CD4-positive, alpha-beta T cell treated with Interleukin-2 at 100 ng/mL for 4 hours (primary cell): Measurements from ENCODE around the gene CYBA.
A peak's percentile ranks its signal among the peaks of the same experiment; 100 is the strongest.

Experiments
- DNase-seq: peaks from one replicate; pipeline ENCODE4 v3.0.0-alpha.2; 2020; ENCODE audit warnings: low spot score

The CYBA gene

DNA sequence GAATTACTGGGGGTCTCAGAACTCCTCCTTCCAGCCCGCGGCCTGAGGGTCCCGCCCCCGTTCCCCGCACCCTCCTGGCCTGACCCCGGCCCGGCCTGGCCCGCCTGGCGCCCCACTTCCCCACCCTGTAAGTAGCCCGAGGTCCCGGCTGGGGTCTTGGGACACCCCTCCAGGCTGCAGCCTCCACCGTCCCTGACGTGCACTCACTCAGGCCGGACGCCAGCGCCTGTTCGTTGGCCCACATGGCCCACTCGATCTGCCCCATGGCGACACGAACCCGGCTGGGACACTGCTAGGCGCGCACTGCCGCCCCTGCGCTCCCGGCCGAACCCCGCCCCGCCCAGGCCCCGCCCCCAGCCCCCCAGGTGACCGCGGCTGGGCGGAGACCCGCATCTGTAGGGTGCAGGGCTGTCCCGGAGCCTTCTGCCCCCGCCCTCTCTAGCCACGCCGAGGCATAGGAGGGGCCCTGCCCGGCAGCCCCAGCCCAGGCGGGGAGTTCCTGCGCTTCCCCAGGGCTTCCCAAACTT lies at the start of gene CYBA:
CYBA (minus strand) TSS at position 305 of the 527 bp plus-strand sequence; CDS start at position 265, 40 bp downstream.
- peak; percentile 83 for DNase-seq

- no peak for DNase-seq
Measured at GRCh38 chr16:88700322-88700635, 49.4 kb upstream of the CYBA start.

DNA sequence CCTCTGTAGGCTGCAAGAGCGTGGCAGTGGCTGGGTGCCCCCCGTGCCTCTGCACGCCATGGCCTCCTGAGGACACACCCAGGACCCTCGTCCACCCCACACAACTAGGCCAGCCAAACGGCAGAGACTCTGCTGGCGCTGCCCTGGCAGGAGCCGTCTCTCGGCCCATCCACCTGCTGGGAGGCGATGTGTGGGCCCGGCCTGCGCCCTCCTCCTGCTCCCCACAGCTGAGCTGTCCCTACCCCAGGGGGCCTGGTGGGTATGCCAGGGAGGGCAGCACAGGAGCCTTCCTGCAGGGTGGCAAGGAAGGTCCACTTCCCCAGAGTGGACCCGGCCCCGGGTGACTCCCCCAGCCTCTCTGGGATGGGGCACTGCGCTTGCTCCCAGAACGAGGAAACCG lies 48.3 kb upstream of the CYBA start:
- no peak for DNase-seq

DNA sequence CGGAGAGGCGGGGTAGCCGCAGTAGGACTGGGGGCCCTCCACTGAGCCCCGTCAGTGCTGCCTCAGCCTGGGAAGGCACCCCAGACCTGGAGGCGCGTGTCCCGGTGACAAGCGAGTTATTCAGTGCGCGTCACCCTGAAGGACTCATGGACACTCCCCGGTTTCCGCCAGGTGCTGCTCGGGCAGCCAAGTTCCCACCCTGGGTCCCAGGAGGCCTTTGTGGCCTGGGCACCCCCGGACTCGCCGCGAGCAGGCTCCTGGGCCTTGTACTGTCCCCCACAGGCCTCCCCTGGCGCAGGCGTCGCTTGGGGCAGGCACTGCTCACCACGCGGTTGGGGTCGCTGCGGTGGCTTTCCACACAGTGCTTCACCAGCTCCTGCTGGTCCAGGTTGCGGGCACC lies 47.8 kb upstream of the CYBA start:
- DNase-seq = no peak

DNA sequence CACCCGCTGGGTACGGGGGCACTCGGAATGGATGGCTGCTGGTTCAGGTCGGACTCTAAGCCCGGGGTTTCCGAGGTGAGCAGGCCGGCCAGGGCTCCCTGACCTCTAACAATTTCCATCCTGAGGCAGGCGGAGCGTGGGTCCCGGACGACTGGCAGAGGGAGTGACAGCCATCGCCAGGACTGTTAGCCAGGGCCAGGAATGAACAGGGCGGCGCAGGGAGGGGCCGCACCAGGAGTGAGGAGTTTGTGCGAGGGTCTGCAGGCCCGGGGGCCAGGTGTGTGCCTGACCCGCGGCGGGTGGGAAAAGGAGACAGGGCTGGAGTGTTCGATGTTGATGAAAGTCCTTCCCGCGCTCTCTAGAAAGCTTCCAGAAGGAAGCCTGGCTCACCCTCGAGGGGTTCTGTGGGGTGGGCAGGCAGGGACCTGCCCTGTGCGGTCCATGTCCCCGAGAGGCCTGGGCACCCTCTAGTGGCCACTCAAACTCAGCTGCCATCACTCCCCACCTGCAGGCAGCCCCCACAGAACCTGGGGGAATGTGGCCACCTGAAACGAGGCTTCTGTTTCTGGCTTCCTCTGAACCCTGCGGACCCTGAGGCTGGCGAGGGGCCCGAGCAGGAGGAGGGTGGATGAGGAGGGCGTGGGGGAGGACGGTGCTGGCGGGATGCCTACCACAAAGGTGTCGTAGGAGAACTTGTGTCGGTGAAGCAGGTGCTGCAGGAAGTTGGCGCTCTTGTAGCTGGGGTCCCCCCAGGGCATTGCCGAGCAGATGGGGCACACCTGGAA lies 47.2 kb upstream of the CYBA start:
- DNase-seq = peak; percentile 25

DNA sequence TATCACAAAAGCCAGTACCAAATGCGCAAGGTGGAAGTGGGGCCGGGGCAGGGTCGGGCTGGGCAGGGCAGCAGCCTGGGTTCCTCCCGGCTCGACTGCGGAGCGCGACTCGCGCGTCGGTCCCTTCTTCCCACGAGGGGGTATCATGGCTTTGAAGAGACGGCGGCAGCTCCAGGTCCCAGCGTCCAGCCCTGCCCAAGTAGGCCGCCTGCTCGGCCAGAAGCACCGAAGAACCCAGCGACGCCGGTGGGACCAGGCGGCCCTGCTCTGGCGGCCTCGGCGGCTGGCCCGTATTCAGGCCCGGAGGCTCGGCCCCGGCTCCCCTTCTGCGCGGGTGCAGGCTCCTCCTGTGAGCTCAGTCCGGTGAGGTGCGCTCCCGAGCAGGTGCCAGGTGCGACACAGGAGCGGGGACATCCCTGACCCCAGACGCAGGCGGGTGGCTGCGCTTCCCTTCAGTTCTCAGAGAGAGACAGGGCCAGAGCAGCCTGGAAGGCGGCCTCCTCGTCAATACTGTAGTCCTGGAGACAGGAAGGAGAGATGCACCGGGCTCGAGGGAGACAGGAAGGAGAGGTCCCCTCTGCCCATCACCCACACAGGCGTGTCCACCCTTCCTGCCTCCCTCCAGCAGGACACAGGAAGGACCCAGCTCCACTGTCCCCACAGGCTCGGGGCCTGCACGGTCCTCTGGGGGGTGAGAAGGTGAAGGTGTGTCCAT lies 46.4 kb upstream of the CYBA start:
- no peak for DNase-seq

DNA sequence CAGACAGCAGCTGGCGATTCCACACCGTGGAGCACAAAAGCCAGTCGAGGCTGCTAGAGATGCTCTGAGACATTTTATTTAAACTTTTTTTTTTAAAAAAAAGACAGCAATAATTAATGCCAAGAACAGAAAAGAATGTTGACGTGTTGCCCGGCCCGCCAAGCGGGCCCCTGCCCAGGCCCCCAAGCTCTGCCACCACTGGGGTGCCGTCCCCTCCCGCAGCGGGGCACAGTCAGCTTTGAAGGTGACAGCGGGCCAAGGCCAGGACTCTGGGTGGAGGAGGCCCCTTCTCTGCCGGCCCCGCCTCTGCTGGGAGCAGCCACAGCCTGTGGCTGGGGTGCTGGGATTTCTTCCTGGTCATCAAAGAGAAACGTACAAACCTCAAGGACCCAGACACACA lies 45.6 kb upstream of the CYBA start:
- no peak for DNase-seq

GRCh38 chr16:88695753-88696152 lies 44.9 kb upstream of the CYBA start:
- no peak for DNase-seq

- DNase-seq = no peak
Measured at GRCh38 chr16:88695218-88695617, 44.4 kb upstream of the CYBA start.

DNA sequence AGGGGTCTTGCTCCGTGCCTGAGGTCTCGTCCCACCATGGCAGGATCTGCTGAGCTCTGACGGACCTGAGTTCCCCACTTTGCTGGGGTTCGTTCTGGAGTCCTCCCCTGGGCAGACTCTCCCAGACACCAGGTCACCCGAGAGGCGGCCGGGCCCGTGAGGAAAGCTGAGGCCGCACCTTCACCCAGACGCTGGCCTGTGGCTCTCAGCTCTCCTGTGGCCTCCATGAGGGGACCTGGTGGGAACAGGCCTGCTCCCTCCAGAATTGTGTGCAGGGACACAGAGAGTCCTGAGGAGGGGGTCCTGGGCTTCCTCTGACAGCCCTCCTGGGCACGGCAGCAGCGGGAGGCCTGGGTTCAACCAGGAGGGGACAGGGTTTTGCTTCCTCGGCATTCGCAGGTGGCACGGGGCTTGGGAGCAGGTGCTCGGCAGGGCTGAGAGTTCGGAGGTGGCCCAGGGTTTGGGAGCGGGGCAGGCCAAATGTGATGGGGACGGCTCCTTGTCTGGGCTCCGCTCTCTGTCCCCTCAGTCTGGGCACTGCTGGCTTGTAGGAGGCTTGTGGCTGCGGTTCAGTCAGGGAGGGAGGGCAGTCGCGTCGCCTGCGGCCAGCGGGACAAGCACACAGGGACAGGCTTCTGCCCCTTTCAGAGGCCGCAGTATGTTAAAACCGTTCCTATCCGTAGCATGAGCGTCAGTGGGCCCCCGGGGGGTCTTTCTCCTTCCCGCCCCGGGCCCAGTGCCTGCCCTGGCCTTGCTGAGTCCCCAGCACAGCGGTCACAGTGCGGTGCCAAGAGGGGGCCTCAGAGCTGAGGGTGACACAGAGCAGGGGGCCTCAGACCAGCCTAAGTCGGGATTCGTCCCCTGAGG lies 43.6 kb upstream of the CYBA start:
- DNase-seq = no peak

DNA sequence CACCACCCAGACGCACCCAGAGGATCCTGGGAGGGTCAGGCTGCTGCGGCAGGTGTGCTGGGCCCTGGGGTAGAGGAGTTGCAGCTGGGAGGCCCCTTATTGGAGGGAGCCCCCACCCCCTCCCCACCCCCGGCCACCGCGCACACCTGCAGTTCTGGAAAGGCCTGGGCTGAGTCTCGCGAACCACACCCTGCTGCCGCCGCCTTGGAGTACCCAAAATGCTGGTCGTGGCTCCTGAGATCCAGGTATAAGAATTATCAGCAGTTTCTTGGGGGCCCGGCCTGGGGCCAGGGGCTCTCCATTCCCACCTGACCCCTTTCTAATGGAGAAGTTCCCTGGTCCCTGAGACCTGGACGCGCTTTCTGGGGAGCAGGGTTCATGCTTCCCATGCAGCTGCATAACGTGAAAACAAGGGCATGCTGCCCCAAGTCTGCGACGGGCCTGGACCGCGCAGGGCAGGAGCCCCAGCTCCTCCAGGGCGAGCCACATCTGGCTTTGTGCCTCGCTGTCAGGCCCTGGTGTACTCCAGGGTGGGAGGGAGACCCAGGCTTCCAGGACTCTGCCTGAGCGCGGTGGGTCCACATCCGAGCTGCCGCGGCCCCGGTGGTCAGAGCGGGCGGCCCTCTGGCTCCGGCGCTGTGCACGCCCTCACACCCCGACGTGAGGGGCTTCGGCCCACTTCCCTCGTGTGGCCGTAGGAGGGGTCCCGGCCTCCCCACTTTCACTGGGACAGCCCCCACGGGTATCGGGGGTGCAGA lies 42.7 kb upstream of the CYBA start:
- no peak for DNase-seq

- DNase-seq = no peak
Measured at GRCh38 chr16:88692861-88693260, 42.0 kb upstream of the CYBA start.

- DNase-seq = peak; percentile 66
Measured at GRCh38 chr16:88691924-88692560, 41.2 kb upstream of the CYBA start.

DNA sequence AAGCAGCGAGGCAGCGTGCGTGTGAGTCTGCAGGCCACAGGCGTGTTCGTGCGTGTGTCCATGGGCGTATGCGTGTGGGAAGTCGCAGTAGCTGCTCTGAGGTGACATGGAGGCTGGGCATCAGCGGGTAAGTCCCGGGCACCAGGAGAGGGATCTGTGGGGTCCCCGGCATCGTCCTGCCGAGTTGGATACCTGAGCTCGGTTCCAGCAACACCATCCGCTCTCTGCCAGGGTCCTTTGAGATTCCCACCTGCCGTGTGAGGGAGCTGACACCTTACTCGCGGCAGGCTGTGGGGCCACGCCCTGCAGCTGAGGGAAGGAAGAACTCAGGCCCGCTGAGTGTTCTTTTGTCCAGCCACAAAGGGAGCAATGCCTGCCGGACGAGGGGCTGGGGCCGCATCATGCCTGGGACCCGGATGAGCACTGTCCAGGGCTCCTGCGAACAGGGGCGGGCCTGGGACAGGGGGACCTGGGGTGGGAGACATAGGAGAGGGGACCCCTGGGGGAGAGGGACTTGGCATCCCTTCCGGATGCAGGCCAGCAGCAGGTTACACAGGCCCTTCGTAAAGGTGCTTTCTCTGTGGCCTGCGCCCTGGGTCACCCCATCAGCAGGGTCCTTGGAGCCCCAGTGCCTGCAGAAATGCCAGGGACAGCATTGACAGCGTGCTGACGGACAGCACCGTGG lies 40.4 kb upstream of the CYBA start:
- no peak for DNase-seq

GRCh38 chr16:88690341-88691128 lies 39.7 kb upstream of the CYBA start:
- no peak for DNase-seq

DNA sequence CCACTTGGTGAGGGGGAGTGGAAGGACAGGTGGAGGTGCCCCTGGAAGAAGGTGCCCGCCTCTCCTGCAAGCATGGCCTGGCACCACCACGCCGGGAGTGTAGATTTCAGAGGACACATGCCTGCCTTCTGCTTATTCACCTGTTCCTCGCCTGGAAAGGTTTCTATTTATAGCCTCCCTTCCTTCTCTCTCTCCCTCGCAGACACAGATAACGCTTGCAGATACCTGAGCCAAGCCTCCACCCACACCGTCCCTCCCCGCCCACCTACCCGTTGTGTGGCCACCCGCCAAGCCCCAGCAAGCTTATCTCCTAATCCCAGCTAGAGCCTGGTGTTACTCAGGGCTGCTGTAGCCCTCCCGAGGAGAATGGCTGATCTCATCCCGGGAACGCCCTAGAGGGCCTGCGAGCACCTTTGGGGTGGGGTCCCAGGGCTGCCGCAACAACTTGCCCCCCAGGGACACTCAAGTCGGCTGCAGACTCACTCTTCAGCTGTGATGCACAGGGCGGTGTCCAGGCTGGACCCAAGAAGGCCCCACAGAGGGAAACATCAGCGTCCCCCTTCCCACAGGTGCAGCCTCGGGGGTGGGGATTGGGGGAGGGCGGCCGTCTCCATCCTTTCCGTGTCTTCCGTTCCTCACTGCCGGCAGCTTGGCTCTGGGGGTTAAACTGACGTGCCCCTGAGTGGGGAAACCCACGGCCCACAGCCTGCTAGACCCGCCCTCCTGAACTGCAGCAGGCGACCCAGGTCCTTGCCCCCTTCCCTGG lies 37.3 kb upstream of the CYBA start:
- DNase-seq = no peak

DNA sequence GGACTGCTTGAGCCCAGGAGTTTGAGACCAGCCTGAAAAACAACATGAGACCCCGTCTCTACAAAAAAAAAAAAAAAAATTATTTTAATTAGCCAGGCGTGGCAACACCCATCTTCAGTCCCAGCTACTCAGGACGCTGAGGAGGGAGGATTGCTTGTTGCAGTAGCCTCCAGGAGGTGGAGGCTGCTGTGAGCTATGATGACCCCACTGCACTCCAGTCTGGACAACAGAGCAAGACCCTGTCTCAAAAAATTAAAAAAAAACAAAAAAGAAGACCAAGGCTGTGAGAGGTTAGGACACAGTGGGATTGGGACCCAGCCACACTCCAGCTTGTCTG lies 36.8 kb upstream of the CYBA start:
- no peak for DNase-seq

DNA sequence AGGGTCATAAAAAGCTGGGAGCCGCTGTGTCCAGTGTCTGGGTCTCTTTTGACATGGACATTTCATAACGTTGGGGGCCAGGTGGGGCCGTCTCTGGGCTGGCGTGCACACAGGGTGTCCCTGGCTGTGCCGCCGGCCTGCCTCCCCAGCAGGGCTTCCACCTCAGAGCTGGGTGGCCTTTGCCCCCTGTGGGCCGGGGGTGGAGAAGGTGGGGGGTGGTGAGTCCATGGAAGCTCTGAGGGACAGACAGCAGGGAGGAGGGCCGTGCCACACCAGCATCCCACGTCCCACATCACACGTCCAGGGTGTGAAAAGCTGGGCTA lies 36.4 kb upstream of the CYBA start:
- DNase-seq = no peak
